SK-N-SH (cell line): Measurements from ENCODE around the gene TGFB1I1.

Experiments
- CTCF ChIP-seq: fragments of 200-600 bp; sonication (generic); IDR thresholded peaks from 2 replicates; pipeline ENCODE4 v1.6.1; 2017; ENCODE audit warnings: antibody characterized with exemption, mild to moderate bottlenecking, moderate library complexity
- POLR2AphosphoS5 ChIP-seq: IDR thresholded peaks from 2 replicates; pipeline ENCODE4 v1.6.1; 2012; ENCODE audit warnings: low read depth, low read length
- REST ChIP-seq: IDR thresholded peaks from 2 replicates; pipeline ENCODE4 v1.6.1; 2012; ENCODE audit warnings: mild to moderate bottlenecking, low read depth, low read length, moderate library complexity
- SMC3 ChIP-seq: IDR thresholded peaks from 2 replicates; pipeline ENCODE4 v1.6.1; 2012; ENCODE audit warnings: low read depth, low read length, improper control_type of control experiment

- TF ChIP-seq SMC3 (no peak), CTCF (no peak), REST (no peak), POLR2AphosphoS5 (no peak)
These were observed 41.2 kb downstream of the TGFB1I1 start for GRCh38 chr16:31513126-31513525.
